Omental fat pad (tissue), 4 donors: ENCODE measurements around the gene ARID3A. TPM values are rescaled to one million over a fixed set of nuclear protein-coding genes. Genes with fewer than 3 reads are reported as not detected.

Experiments used
- ATAC-seq: fragments of 150-250 bp; one replicate; pipeline ENCODE4 v1.9.1; 2016; ENCODE audit warnings: mild to moderate bottlenecking, moderate library complexity; ENCODE audit not compliant: low FRiP score
- DNase-seq: peaks from one replicate; pipeline ENCODE4 v3.0.0-alpha.2; 2019; ENCODE audit warnings: low spot score
- CTCF ChIP-seq, 3 donors: fragments of 450-650 bp; IDR thresholded peaks; one replicate each; pipeline ENCODE4 v1.5.1; 2016 to 2017; ENCODE audit warnings: antibody characterized with exemption in 3 of 3, mild to moderate bottlenecking in 3 of 3, moderate library complexity in 2 of 3
- total RNA-seq, 4 donors: library from RNA; depleted of rRNA; stranded (reverse); fragments of >200 nt; gene quantifications; one replicate each; pipeline ENCODE4 v1.1.0, GENCODE V29; 2016

ARID3A gene
- total RNA-seq, 4 donors from 2014 or later: 3.7 to 15.1 (median 7.7) TPM

GRCh38 chr19:996051-996838 is 70.4 kb downstream of the ARID3A start:
- ATAC-seq (no peak), DNase-seq (no peak)
- TF ChIP-seq CTCF (IDR thresholded peaks at IDR 0.05): no peak

DNA sequence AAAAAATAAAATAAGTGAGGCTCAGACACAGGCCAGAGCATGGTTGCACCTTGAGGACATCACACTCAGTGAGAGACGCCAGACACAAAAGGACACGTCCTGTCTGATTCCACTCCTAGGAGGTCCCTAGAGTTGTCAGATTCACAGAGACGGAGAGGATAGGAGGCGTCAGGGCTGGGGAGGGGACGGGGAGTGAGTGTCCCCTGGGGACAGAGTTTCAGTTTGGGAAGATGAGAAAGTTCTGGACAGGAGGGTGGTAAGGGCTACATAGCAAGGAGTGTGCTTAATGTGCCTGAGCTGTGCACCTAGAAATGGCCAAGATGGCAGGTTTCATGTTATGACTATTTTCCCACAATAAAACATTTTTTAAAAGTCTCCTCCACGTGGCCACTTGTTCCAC is 72.2 kb downstream of the ARID3A start:
- DNase-seq: no peak
- no peak for TF ChIP-seq CTCF (IDR thresholded peaks at IDR 0.05)
- no peak for ATAC-seq

DNA sequence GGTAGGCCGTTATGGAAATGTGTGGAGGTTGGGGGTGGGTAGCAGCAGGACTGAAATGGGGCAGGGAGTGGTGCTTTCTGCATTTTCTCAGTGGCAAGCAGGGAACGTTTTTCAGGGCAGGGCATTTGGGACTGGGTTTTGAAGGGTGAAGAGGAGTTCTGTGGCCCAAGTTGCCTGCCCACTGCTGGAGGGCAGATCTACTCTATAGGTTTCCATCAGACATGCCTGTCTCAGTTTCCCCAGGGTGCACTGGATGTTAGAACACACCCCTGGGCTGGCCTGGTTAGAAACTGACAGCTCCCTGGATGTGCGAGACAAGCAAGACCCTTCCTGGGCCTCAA is 73.5 kb downstream of the ARID3A start:
- ATAC-seq (no peak), DNase-seq (no peak)
- TF ChIP-seq CTCF (IDR thresholded peaks at IDR 0.05): no peak

DNA sequence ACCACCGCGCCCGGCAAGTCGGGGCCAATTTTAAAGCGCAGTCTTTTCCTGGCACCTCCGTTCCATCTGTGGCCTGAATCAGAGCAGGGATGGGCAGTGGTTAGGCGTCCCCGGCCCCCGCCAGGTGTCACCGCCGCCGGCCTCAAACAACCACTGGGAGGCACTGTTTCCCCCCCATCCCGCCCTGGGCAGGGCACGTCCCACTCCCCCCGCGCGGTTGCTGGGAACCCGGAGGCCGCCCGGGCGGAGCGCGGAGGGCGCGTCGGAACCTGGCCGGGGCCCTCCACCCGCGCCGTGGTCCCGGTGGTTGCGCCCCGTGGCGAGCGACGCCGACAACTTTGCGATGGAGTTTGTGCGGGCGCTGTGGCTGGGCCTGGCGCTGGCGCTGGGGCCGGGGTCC is 74.3 kb downstream of the ARID3A start, which contains the start of gene GRIN3B:
TSS of gene GRIN3B (plus strand) at position 325 of the 400 bp plus-strand sequence. CDS start at position 344, 19 bp downstream.
- DNase-seq (no peak), ATAC-seq (peak; percentile 27)
- TF ChIP-seq CTCF (IDR thresholded peaks at IDR 0.05): no peak

GRCh38 chr19:1000591-1001537 is 75.0 kb downstream of the ARID3A start:
- TF ChIP-seq CTCF (IDR thresholded peaks at IDR 0.05): no peak
- DNase-seq (no peak), ATAC-seq (no peak)

DNA sequence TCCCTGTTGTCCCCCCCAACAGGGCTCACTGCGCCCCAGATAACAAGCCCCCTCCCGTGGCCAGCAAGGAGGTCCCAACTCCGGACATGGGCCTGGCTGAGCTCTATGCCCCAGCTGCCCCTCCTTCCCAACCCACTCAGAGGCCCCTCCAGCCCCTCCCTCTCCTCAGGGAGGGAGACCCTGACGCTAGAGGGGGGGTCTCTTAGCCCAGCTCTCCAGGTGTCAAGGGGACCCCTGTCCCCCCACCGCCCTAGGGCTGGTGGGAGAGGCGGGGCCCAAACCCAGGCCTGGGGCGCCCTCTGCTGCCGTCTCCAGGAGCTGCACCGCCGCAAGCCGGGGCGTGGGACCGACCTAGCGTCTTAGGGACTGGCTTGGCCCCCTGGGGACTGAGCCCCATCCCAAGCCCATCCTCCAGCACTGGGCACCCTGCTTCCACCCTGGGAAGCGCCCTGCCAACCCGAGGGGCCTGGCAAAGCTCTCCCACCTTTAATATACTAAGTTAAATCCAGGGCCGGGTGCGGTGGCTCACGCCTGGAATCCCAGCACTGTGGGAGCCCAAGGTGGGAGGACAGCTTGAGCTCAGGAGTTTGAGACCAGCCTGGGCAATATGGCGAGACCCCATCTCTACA is 75.8 kb downstream of the ARID3A start:
- TF ChIP-seq CTCF (IDR thresholded peaks at IDR 0.05): peak in 1 of 3 donors; percentile 23
- ATAC-seq (peak; percentile 54), DNase-seq (no peak)
